ENCODE measurements around the gene MYOF.

DNA sequence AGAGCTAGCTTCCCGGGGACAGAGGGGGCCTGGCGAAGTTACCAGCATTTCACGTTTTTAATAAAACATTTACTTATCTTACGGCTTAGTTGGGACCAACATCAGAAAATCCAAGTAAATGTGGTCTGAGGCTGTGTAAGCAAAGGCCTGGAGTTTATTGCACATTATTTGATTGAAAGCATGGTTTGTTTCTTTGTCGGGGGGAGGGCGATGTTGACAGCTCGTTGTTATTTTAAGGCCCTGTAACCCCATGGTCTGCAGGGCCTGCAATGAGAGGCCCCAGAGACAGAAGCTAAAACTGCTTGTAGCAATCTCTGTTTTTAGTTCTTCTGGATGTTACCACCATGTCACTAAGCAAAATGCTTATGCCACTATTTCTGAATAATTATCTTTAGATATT lies 88.9 kb downstream of the MYOF start:
- TF ChIP-seq, protein P1, sequence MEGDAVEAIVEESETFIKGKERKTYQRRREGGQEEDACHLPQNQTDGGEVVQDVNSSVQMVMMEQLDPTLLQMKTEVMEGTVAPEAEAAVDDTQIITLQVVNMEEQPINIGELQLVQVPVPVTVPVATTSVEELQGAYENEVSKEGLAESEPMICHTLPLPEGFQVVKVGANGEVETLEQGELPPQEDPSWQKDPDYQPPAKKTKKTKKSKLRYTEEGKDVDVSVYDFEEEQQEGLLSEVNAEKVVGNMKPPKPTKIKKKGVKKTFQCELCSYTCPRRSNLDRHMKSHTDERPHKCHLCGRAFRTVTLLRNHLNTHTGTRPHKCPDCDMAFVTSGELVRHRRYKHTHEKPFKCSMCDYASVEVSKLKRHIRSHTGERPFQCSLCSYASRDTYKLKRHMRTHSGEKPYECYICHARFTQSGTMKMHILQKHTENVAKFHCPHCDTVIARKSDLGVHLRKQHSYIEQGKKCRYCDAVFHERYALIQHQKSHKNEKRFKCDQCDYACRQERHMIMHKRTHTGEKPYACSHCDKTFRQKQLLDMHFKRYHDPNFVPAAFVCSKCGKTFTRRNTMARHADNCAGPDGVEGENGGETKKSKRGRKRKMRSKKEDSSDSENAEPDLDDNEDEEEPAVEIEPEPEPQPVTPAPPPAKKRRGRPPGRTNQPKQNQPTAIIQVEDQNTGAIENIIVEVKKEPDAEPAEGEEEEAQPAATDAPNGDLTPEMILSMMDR (conservative IDR thresholded peaks at IDR 0.05 in 1 of 2, IDR thresholded peaks at IDR 0.05 in 1 of 2; ENCODE audit: low read depth in 1 of 2, low read length in 2 of 2) = no peak
- TF ChIP-seq EZH2 (IDR thresholded peaks at IDR 0.05; ENCODE audit: low read length, missing control alignments) = no peak
